Keratinocyte (primary cell): ENCODE measurements around the gene ARVCF. TPM values are rescaled to one million over a fixed set of nuclear protein-coding genes. Genes with fewer than 3 reads are reported as not detected.

ENCODE experiments used
- DNase-seq: peaks from one replicate; pipeline ENCODE4 v3.0.0-alpha.2; 2011; ENCODE audit warnings: low read depth, missing footprints, low spot score
- FAIRE-seq: peaks from 2 replicates; lab custom pipeline; 2011; peaks lifted over from hg19 to GRCh38; lab: Jason Lieb, UNC
- H2AFZ ChIP-seq: 2 replicates; pipeline ENCODE4 v1.6.0; 2012; ENCODE audit warnings: low read length, control low read depth, inconsistent platforms; ENCODE audit not compliant: control insufficient read depth
- H3K27ac ChIP-seq: 2 replicates; pipeline ENCODE4 v1.5.1; 2011; ENCODE audit warnings: low read length; ENCODE audit not compliant: control insufficient read depth, insufficient read depth
- H3K27me3 ChIP-seq: 3 replicates; pipeline ENCODE4 v1.6.0; 2011; ENCODE audit warnings: low read length; ENCODE audit not compliant: control insufficient read depth, insufficient read depth; ENCODE audit errors: extremely low read depth
- H3K36me3 ChIP-seq, 2 experiments: 2 replicates in 1 of 2; 3 replicates in 1 of 2; pipeline ENCODE4 v1.5.1; 2011; ENCODE audit warnings: low read length in 2 of 2, mild to moderate bottlenecking in 1 of 2; ENCODE audit not compliant: control insufficient read depth in 2 of 2, insufficient read depth in 2 of 2; ENCODE audit errors: extremely low read depth in 1 of 2
- H3K4me1 ChIP-seq: 3 replicates; pipeline ENCODE4 v1.5.1; 2011; ENCODE audit warnings: low read length; ENCODE audit not compliant: control insufficient read depth, insufficient read depth; ENCODE audit errors: extremely low read depth
- H3K4me2 ChIP-seq: 3 replicates; pipeline ENCODE4 v1.6.0; 2011; ENCODE audit warnings: low read depth, low read length; ENCODE audit not compliant: control insufficient read depth, insufficient read depth; ENCODE audit errors: extremely low read depth
- H3K4me3 ChIP-seq, 3 experiments: fragments of 200-600 bp in 1 of 3; sonication (generic) in 1 of 3; 2 replicates in 2 of 3; 3 replicates in 1 of 3; pipeline ENCODE4 v1.5.1; 2011 to 2016; ENCODE audit warnings: low read length in 3 of 3, mild to moderate bottlenecking in 3 of 3, control low read depth in 2 of 3, inconsistent platforms in 1 of 3, low read depth in 1 of 3, mixed read lengths in 1 of 3, mixed run types in 1 of 3, moderate library complexity in 1 of 3; ENCODE audit not compliant: control insufficient read depth in 2 of 3, insufficient read depth in 2 of 3; ENCODE audit errors: extremely low read depth in 1 of 3
- H3K79me2 ChIP-seq: 2 replicates; pipeline ENCODE4 v1.6.0; 2012; ENCODE audit warnings: low read length; ENCODE audit not compliant: control insufficient read depth, insufficient read depth
- H3K9ac ChIP-seq: 3 replicates; pipeline ENCODE4 v1.6.0; 2011; ENCODE audit warnings: low read length; ENCODE audit not compliant: control insufficient read depth, insufficient read depth; ENCODE audit errors: extremely low read depth
- H3K9me1 ChIP-seq: 3 replicates; pipeline ENCODE4 v1.6.0; 2011; ENCODE audit warnings: low read length; ENCODE audit not compliant: control insufficient read depth, insufficient read depth; ENCODE audit errors: extremely low read depth
- H3K9me3 ChIP-seq: 2 replicates; pipeline ENCODE4 v1.5.1; 2012; ENCODE audit warnings: low read depth, low read length; ENCODE audit not compliant: control insufficient read depth
- H4K20me1 ChIP-seq: 3 replicates; pipeline ENCODE4 v1.6.0; 2011; ENCODE audit warnings: low read length; ENCODE audit not compliant: control insufficient read depth, insufficient read depth; ENCODE audit errors: extremely low read depth
- EZH2 ChIP-seq: IDR thresholded peaks from one replicate; pipeline ENCODE4 v1.6.1; 2012; ENCODE audit warnings: inconsistent platforms, mild to moderate bottlenecking, low read length, moderate library complexity
- dilution Hi-C: fragments of 300-500 bp; cut with MboI; formaldehyde crosslinking; loops from one replicate; pipeline ENCODE4 v1.7.0; 2020; ENCODE audit warnings: low sequenced_read_pairs; ENCODE audit not compliant: extremely low pct_ligation_motif_present
- polyA plus RNA-seq, 5 experiments: library from polyadenylated mRNA; depleted of rRNA in 3 of 5; stranded (reverse) in 3 of 5; stranded (forward) in 1 of 5; unstranded in 1 of 5; fragments of >200 nt; gene quantifications; 1 replicate in 1 of 5; 2 replicates in 3 of 5; 3 replicates in 1 of 5; pipeline versions ENCODE4 v1.2.1 to v1.2.3, GENCODE V29; 2011 to 2012; ENCODE audit warnings: missing spikeins in 2 of 5, low read depth in 1 of 5, low replicate concordance in 1 of 5
- TF ChIP-seq, protein P1 (sequence below), 3 experiments: IDR thresholded peaks in 1 of 3; conservative IDR thresholded peaks in 1 of 3; optimal IDR thresholded peaks in 1 of 3; 2 replicates in 2 of 3; 3 replicates in 1 of 3; pipeline versions ENCODE3 to v1.5.1; 2011; ENCODE audit warnings: low read length in 3 of 3, mild to moderate bottlenecking in 3 of 3, moderate library complexity in 2 of 3, control low read depth in 1 of 3, inconsistent platforms in 1 of 3; ENCODE audit not compliant: insufficient read depth in 2 of 3; ENCODE audit errors: extremely low read depth in 1 of 3

Gene ARVCF
- polyA plus RNA-seq, 1 donor (not counting 4 experiments of a cell fraction or from before 2014, with no cell fraction given) = 5.7 TPM

DNA sequence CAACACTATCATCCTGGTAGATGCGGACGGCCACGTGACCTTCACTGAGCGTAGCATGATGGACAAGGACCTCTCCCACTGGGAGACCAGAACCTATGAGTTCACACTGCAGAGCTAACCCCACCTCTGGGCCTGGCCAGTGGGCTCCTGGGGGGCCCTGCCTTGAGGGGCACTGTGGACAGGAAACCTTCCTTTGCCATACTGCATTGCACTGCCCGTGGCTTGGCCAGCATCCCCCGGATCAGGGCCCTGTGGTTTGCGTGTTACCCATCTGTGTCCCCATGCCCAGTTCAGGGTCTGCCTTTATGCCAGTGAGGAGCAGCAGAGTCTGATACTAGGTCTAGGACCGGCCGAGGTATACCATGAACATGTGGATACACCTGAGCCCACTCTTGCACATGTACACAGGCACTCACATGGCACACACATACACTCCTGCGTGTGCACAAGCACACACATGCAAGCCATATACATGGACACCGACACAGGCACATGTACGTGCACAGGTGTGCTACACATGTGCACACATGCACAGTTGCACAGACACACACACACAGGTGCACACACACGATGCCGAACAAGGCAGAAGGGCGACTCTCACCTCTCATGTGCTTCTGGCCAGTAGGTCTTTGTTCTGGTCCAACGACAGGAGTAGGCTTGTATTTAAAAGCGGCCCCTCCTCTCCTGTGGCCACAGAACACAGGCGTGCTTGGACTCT, 48.1 kb upstream of the ARVCF start:
- FAIRE-seq (no peak), DNase-seq (no peak)
- H3K9me1 ChIP-seq = peaks cover 5% of the 10 kb centered on the region
- H4K20me1 ChIP-seq = no peaks in the 10 kb centered on the region
- no peak overlapping the region for H3K27ac ChIP-seq
- no peaks in the 10 kb centered on the region for H3K27me3 ChIP-seq
- H3K9me3 ChIP-seq = no peaks in the 10 kb centered on the region
- no peak for TF ChIP-seq EZH2
- TF ChIP-seq, protein P1, sequence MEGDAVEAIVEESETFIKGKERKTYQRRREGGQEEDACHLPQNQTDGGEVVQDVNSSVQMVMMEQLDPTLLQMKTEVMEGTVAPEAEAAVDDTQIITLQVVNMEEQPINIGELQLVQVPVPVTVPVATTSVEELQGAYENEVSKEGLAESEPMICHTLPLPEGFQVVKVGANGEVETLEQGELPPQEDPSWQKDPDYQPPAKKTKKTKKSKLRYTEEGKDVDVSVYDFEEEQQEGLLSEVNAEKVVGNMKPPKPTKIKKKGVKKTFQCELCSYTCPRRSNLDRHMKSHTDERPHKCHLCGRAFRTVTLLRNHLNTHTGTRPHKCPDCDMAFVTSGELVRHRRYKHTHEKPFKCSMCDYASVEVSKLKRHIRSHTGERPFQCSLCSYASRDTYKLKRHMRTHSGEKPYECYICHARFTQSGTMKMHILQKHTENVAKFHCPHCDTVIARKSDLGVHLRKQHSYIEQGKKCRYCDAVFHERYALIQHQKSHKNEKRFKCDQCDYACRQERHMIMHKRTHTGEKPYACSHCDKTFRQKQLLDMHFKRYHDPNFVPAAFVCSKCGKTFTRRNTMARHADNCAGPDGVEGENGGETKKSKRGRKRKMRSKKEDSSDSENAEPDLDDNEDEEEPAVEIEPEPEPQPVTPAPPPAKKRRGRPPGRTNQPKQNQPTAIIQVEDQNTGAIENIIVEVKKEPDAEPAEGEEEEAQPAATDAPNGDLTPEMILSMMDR (optimal IDR thresholded peaks at IDR 0.05 in 1 of 3, IDR thresholded peaks at IDR 0.05 in 1 of 3, conservative IDR thresholded peaks at IDR 0.05 in 1 of 3; ENCODE audit: extremely low read depth in 1 of 3, insufficient read depth in 2 of 3, low read length in 3 of 3) = no peak
- H2AFZ ChIP-seq = no peak overlapping the region
- H3K79me2 ChIP-seq = no peaks in the 10 kb centered on the region
- H3K4me1 ChIP-seq = peaks cover 32% of the 10 kb centered on the region
- H3K4me3 ChIP-seq = no peak overlapping the region
- no peak overlapping the region for H3K9ac ChIP-seq
- peaks cover 0 to 2% of the 10 kb centered on the region in 2 experiments for H3K36me3 ChIP-seq
- H3K4me2 ChIP-seq = no peak overlapping the region
- dilution Hi-C loops = no loop called here

DNA sequence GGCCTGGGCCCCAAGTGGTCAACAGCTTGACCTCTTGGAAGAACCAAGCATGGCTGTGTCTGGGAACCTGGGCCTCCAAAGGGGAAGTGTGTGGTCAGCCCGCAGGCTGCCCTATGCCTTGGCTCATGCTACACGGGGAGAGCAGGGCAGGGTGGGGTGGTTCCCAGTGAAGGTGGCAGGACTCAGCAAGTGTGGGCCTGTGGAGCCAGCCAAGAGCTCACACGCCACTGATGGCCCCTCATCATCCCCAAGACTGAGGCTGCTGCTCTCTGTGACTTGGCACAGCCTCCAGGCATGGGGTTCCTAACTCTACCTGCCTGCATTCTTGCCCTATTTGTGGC, 47.5 kb upstream of the ARVCF start:
- H3K27ac ChIP-seq = no peak overlapping the region
- no peak overlapping the region for H3K9ac ChIP-seq

More for the DNA sequence above, 47.5 kb upstream of the ARVCF start:
- no peak for FAIRE-seq
- H3K4me1 ChIP-seq = peaks cover 32% of the 10 kb centered on the region
- H2AFZ ChIP-seq = no peak overlapping the region
- H4K20me1 ChIP-seq = no peaks in the 10 kb centered on the region
- H3K4me3 ChIP-seq = no peak overlapping the region
- no peaks in the 10 kb centered on the region for H3K79me2 ChIP-seq
- H3K4me2 ChIP-seq = peak overlapping the region; percentile 22
- TF ChIP-seq EZH2 = no peak
- TF ChIP-seq, protein P1 (optimal IDR thresholded peaks at IDR 0.05 in 1 of 3, IDR thresholded peaks at IDR 0.05 in 1 of 3, conservative IDR thresholded peaks at IDR 0.05 in 1 of 3; ENCODE audit: extremely low read depth in 1 of 3, insufficient read depth in 2 of 3, low read length in 3 of 3) = no peak
- H3K27me3 ChIP-seq = no peaks in the 10 kb centered on the region
- no peaks in the 10 kb centered on the region for H3K9me3 ChIP-seq
- peak; percentile 46 for DNase-seq
- peaks cover 0 to 3% of the 10 kb centered on the region in 2 experiments for H3K36me3 ChIP-seq
- peaks cover 5% of the 10 kb centered on the region for H3K9me1 ChIP-seq
- dilution Hi-C loops = no loop called here
